Neutrophil (primary cell): ENCODE results near the gene OR5K4.

Source experiments
- H3K27ac ChIP-seq: fragments of 200-600 bp; sonication (generic); 2 replicates; pipeline ENCODE4 v1.5.1; 2016; ENCODE audit warnings: mild to moderate bottlenecking, moderate library complexity
- H3K27me3 ChIP-seq: fragments of 200-600 bp; sonication (generic); 2 replicates; pipeline ENCODE4 v1.6.0; 2016; ENCODE audit warnings: mild to moderate bottlenecking
- H3K36me3 ChIP-seq: fragments of 200-600 bp; sonication (generic); 2 replicates; pipeline ENCODE4 v1.5.1; 2017
- H3K4me1 ChIP-seq, 2 experiments: fragments of 200-600 bp in 1 of 2; sonication (generic) in 1 of 2; 1 replicate in 1 of 2; 2 replicates in 1 of 2; pipeline versions ENCODE4 v1.5.1 to v1.6.1; 2013 to 2016; ENCODE audit warnings: low read depth in 1 of 2, low read length in 1 of 2, mild to moderate bottlenecking in 1 of 2, moderate library complexity in 1 of 2; ENCODE audit not compliant: control insufficient read depth in 1 of 2, insufficient read depth in 1 of 2
- H3K4me3 ChIP-seq, 2 experiments: fragments of 200-600 bp in 1 of 2; sonication (generic) in 1 of 2; 1 replicate in 1 of 2; 2 replicates in 1 of 2; pipeline ENCODE4 v1.5.1; 2013 to 2016; ENCODE audit warnings: low read depth in 1 of 2, low read length in 1 of 2, mild to moderate bottlenecking in 1 of 2, moderate library complexity in 1 of 2
- H3K9me3 ChIP-seq: fragments of 200-600 bp; sonication (generic); 2 replicates; pipeline ENCODE4 v1.5.1; 2016
- TF ChIP-seq, protein P1 (sequence below): fragments of 200-600 bp; sonication (generic); IDR thresholded peaks from 2 replicates; pipeline ENCODE4 v1.5.1; 2016; ENCODE audit warnings: antibody characterized with exemption

OR5K4 gene

DNA sequence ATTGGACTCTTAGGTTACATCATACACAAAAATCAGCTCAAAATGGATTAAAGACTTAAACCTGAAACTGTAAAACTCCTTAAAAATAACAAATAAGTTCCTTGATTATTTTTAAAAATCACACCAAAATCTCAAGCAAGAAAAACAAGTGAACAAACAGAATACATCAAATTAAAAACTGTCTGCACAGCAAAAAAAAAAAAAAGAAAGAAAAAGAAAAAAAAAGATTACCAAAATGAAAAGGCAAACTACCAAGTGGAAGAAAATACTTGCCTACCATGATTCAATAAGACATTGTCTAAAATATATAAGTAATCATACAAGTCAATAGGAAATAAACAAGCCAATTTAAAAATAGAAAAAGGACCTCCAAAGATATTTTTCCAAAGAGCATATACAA, 17.5 kb downstream of the OR5K4 start:
- Histone ChIP-seq H3K9me3 (no peaks in the 10 kb centered on the region), H3K4me1 (no peaks in the 10 kb centered on the region)

GRCh38 chr3:98371853-98372252, 18.2 kb downstream of the OR5K4 start:
- Histone ChIP-seq H3K4me3 (no peak overlapping the region), H3K27ac (no peak overlapping the region), H3K36me3 (no peaks in the 10 kb centered on the region), H3K9me3 (no peaks in the 10 kb centered on the region), H3K4me1 (no peaks in the 10 kb centered on the region), H3K27me3 (no peaks in the 10 kb centered on the region)
- TF ChIP-seq, protein P1, sequence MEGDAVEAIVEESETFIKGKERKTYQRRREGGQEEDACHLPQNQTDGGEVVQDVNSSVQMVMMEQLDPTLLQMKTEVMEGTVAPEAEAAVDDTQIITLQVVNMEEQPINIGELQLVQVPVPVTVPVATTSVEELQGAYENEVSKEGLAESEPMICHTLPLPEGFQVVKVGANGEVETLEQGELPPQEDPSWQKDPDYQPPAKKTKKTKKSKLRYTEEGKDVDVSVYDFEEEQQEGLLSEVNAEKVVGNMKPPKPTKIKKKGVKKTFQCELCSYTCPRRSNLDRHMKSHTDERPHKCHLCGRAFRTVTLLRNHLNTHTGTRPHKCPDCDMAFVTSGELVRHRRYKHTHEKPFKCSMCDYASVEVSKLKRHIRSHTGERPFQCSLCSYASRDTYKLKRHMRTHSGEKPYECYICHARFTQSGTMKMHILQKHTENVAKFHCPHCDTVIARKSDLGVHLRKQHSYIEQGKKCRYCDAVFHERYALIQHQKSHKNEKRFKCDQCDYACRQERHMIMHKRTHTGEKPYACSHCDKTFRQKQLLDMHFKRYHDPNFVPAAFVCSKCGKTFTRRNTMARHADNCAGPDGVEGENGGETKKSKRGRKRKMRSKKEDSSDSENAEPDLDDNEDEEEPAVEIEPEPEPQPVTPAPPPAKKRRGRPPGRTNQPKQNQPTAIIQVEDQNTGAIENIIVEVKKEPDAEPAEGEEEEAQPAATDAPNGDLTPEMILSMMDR, result no peak

More for the DNA sequence above, 17.5 kb downstream of the OR5K4 start:
- no peak overlapping the region for H3K4me3 ChIP-seq
- no peaks in the 10 kb centered on the region for H3K27me3 ChIP-seq
- H3K27ac ChIP-seq, result no peak overlapping the region
- TF ChIP-seq, protein P1, result no peak
- no peaks in the 10 kb centered on the region for H3K36me3 ChIP-seq

- H3K4me3 ChIP-seq, result no peak overlapping the region
- H3K9me3 ChIP-seq, result no peaks in the 10 kb centered on the region
- TF ChIP-seq, protein P1, result no peak
- no peaks in the 10 kb centered on the region for H3K4me1 ChIP-seq
- no peaks in the 10 kb centered on the region for H3K27me3 ChIP-seq
- no peaks in the 10 kb centered on the region for H3K36me3 ChIP-seq
- no peak overlapping the region for H3K27ac ChIP-seq
These were observed 18.8 kb downstream of the OR5K4 start for GRCh38 chr3:98372445-98372844.

GRCh38 chr3:98376631-98377030, 23.0 kb downstream of the OR5K4 start:
- no peak overlapping the region for H3K4me3 ChIP-seq
- H3K4me1 ChIP-seq, result no peaks in the 10 kb centered on the region
- TF ChIP-seq, protein P1, result no peak
- no peaks in the 10 kb centered on the region for H3K9me3 ChIP-seq
- no peaks in the 10 kb centered on the region for H3K27me3 ChIP-seq
- H3K36me3 ChIP-seq, result no peaks in the 10 kb centered on the region
- no peak overlapping the region for H3K27ac ChIP-seq

DNA sequence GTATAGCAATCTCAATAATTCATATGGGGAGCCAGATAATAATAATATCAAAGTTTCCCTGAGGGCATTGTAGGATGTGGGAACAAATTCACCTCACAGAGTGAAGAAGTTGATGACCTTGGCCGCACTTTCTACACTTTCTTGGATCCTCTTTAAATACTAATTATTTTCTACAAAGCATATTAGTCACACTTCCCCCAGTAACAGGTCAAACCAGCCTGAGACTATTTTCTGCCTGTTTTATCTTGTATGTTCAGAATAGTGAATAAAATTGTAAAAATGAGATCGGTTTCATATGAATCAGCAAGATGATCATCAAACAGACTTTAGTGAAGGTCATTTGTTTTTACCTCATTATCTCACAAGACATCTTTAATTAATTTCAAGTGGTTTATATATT, 34.5 kb downstream of the OR5K4 start:
- H3K4me1 ChIP-seq, result no peaks in the 10 kb centered on the region
- H3K9me3 ChIP-seq, result no peaks in the 10 kb centered on the region
- no peak overlapping the region for H3K27ac ChIP-seq
- TF ChIP-seq, protein P1, result no peak
- no peak overlapping the region for H3K4me3 ChIP-seq
- no peaks in the 10 kb centered on the region for H3K36me3 ChIP-seq
- H3K27me3 ChIP-seq, result no peaks in the 10 kb centered on the region

- TF ChIP-seq, protein P1, result no peak
- Histone ChIP-seq H3K4me1 (no peaks in the 10 kb centered on the region), H3K36me3 (no peaks in the 10 kb centered on the region), H3K27me3 (no peaks in the 10 kb centered on the region), H3K9me3 (no peaks in the 10 kb centered on the region), H3K4me3 (no peak within 1 kb of the TSS), H3K27ac (no peak within 1 kb of the TSS)
These were observed 36.7 kb downstream of the OR5K4 start, which contains the start of gene OR5K3 for GRCh38 chr3:98390366-98390765. Gene OR5K3 (plus strand): TSS chr3:98390666. CDS start chr3:98390666, 0 bp downstream.
